Ishikawa (cell line): ENCODE measurements around the gene ROBO1.

Experiments used
- CEBPB ChIP-seq: IDR thresholded peaks from 2 replicates; pipeline ENCODE4 v1.6.1; 2012
- EP300 ChIP-seq: IDR thresholded peaks from 2 replicates; pipeline ENCODE4 v1.6.1; 2012; ENCODE audit warnings: borderline replicate concordance
- NFIC ChIP-seq: IDR thresholded peaks from 2 replicates; pipeline ENCODE4 v1.6.1; 2012
- RAD21 ChIP-seq: IDR thresholded peaks from 2 replicates; pipeline ENCODE4 v1.6.1; 2012; ENCODE audit warnings: low read depth
- TAF1 ChIP-seq: IDR thresholded peaks from 2 replicates; pipeline ENCODE4 v1.6.1; 2012; ENCODE audit warnings: low read depth, mild to moderate bottlenecking
- TCF12 ChIP-seq: IDR thresholded peaks from 2 replicates; pipeline ENCODE4 v1.6.1; 2012; ENCODE audit warnings: low read depth
- TEAD4 ChIP-seq: IDR thresholded peaks from 2 replicates; pipeline ENCODE4 v1.6.1; 2012
- TF ChIP-seq, protein P1 (sequence below): IDR thresholded peaks from 2 replicates; pipeline ENCODE4 v1.6.1; 2012; ENCODE audit warnings: low read depth, mild to moderate bottlenecking
- TF ChIP-seq, protein P2 (sequence below): IDR thresholded peaks from 2 replicates; pipeline ENCODE4 v1.6.1; 2012
- TF ChIP-seq, protein P3 (sequence below): IDR thresholded peaks from 2 replicates; pipeline ENCODE4 v1.6.1; 2012

DNA sequence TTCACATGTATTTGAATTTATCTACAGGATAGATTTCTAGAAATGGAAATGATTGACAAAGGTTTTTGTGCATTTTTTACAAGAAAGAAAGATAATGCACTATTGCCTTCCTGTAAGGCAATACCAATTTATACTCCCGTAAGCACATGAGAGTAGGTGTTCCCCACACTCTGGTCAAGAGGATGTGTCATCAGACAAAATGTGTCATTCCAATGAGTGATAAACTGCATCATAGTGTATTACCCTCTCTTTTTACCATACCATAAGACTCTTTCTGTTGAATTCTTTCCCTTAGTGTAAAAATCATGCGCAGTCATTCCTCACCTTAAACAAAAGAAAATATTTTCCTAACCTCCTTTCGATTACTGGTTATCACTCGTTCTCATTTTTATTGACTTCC lies 251.0 kb downstream of the ROBO1 start:
- no peak for TF ChIP-seq NFIC
- TF ChIP-seq, protein P1, sequence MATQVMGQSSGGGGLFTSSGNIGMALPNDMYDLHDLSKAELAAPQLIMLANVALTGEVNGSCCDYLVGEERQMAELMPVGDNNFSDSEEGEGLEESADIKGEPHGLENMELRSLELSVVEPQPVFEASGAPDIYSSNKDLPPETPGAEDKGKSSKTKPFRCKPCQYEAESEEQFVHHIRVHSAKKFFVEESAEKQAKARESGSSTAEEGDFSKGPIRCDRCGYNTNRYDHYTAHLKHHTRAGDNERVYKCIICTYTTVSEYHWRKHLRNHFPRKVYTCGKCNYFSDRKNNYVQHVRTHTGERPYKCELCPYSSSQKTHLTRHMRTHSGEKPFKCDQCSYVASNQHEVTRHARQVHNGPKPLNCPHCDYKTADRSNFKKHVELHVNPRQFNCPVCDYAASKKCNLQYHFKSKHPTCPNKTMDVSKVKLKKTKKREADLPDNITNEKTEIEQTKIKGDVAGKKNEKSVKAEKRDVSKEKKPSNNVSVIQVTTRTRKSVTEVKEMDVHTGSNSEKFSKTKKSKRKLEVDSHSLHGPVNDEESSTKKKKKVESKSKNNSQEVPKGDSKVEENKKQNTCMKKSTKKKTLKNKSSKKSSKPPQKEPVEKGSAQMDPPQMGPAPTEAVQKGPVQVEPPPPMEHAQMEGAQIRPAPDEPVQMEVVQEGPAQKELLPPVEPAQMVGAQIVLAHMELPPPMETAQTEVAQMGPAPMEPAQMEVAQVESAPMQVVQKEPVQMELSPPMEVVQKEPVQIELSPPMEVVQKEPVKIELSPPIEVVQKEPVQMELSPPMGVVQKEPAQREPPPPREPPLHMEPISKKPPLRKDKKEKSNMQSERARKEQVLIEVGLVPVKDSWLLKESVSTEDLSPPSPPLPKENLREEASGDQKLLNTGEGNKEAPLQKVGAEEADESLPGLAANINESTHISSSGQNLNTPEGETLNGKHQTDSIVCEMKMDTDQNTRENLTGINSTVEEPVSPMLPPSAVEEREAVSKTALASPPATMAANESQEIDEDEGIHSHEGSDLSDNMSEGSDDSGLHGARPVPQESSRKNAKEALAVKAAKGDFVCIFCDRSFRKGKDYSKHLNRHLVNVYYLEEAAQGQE: no peak
- TF ChIP-seq RAD21: no peak
- TF ChIP-seq CEBPB: no peak
- TF ChIP-seq TAF1: no peak
- no peak for TF ChIP-seq TEAD4
- TF ChIP-seq, protein P2, sequence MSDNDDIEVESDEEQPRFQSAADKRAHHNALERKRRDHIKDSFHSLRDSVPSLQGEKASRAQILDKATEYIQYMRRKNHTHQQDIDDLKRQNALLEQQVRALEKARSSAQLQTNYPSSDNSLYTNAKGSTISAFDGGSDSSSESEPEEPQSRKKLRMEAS: no peak
- TF ChIP-seq EP300: no peak
- TF ChIP-seq TCF12: no peak
- TF ChIP-seq, protein P3, sequence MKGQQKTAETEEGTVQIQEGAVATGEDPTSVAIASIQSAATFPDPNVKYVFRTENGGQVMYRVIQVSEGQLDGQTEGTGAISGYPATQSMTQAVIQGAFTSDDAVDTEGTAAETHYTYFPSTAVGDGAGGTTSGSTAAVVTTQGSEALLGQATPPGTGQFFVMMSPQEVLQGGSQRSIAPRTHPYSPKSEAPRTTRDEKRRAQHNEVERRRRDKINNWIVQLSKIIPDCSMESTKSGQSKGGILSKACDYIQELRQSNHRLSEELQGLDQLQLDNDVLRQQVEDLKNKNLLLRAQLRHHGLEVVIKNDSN: no peak
